ENCODE results near the gene ITGB8.

ITGB8 gene

DNA sequence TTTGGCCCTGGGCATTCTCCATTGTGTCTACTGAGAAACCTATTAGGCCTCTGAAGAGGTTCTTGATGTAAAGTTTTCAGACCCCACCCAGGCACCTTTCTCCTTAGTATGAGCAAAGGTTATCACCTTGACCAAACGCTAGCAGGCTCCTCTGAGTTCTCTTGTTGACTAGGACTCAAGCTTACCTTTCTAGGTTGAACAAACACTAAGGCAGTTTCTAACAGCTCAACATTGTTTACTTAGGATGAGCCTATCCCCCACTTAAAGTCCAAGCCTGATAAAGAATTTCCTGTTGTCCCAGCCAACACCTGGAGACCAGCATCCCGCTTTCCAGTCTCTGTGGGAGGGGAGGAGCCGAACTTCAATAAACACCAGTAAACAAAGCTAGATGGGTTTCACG, 26.3 kb upstream of the ITGB8 start:
- H3K9ac ChIP-seq (ENCODE audit: insufficient read length) = no peak overlapping the region
- no peaks in the 10 kb centered on the region for H3K9me3 ChIP-seq (ENCODE audit: low read depth, low read length)
- no peaks in the 10 kb centered on the region for H3K36me3 ChIP-seq (ENCODE audit: insufficient read depth, low read length)
- H3K4me3 ChIP-seq = no peak overlapping the region
- TF ChIP-seq EZH2 (IDR thresholded peaks at IDR 0.05) = no peak
- TF ChIP-seq POLR2AphosphoS5 (IDR thresholded peaks at IDR 0.05; ENCODE audit: borderline replicate concordance, low read depth, low read length) = no peak
- TF ChIP-seq FOXP2 (optimal IDR thresholded peaks at IDR 0.05; ENCODE audit: control extremely low read depth, extremely low read length, insufficient read depth) = no peak
- DNase-seq (ENCODE audit: low read depth, low spot score) = no peak
- no peak overlapping the region for H3K27ac ChIP-seq

GRCh38 chr7:20305726-20306125, 25.0 kb upstream of the ITGB8 start:
- H3K9me3 ChIP-seq (ENCODE audit: low read depth, low read length) = no peaks in the 10 kb centered on the region
- no peak for TF ChIP-seq POLR2AphosphoS5 (IDR thresholded peaks at IDR 0.05; ENCODE audit: borderline replicate concordance, low read depth, low read length)
- no peak for TF ChIP-seq FOXP2 (optimal IDR thresholded peaks at IDR 0.05; ENCODE audit: control extremely low read depth, extremely low read length, insufficient read depth)
- TF ChIP-seq EZH2 (IDR thresholded peaks at IDR 0.05) = no peak
- H3K36me3 ChIP-seq (ENCODE audit: insufficient read depth, low read length) = no peaks in the 10 kb centered on the region
- no peak overlapping the region for H3K9ac ChIP-seq (ENCODE audit: insufficient read length)
- no peak for DNase-seq (ENCODE audit: low read depth, low spot score)
- no peak overlapping the region for H3K27ac ChIP-seq
- no peak overlapping the region for H3K4me3 ChIP-seq

DNA sequence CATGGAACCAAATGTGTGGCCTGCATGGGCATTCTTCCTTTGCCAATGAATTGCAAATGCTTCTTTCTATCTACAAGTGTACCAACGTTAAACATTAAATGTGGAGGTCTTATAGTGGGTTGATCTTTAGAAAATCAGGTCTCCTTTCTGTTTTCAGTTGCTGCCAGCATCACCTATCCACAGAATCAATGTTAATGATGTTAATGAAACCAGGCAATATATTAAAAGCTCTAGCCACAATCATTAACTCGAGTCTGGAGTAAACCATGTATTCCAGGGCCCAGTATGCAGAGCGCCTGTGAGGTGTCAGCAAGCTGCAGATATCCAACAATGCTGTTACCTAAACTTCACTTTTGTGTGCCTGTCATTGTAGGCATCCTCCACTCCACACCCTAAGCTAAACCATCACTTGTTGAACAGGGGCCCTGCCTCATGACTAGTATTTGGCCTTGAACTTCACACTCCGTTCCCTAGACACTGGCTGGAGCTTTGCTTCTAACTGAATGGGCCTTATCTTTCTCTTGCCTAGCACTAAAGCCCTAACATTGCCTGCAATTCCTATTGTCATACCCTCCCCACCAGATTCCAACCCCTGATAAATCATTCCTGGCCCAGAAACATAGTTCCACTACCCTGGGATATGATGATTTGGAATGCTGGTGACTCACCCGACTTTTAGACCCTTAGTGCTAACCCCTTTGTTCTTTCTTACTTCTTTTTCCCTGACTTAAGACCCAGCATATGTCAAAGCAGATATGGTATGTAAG, 24.3 kb upstream of the ITGB8 start:
- H3K36me3 ChIP-seq (ENCODE audit: insufficient read depth, low read length) = no peaks in the 10 kb centered on the region
- no peak overlapping the region for H3K9ac ChIP-seq (ENCODE audit: insufficient read length)
- H3K4me3 ChIP-seq = no peak overlapping the region
- no peak for DNase-seq (ENCODE audit: low read depth, low spot score)
- TF ChIP-seq POLR2AphosphoS5 (IDR thresholded peaks at IDR 0.05; ENCODE audit: borderline replicate concordance, low read depth, low read length) = no peak
- TF ChIP-seq EZH2 (IDR thresholded peaks at IDR 0.05) = no peak
- TF ChIP-seq FOXP2 (optimal IDR thresholded peaks at IDR 0.05; ENCODE audit: control extremely low read depth, extremely low read length, insufficient read depth) = no peak
- no peaks in the 10 kb centered on the region for H3K9me3 ChIP-seq (ENCODE audit: low read depth, low read length)
- H3K27ac ChIP-seq = no peak overlapping the region

DNA sequence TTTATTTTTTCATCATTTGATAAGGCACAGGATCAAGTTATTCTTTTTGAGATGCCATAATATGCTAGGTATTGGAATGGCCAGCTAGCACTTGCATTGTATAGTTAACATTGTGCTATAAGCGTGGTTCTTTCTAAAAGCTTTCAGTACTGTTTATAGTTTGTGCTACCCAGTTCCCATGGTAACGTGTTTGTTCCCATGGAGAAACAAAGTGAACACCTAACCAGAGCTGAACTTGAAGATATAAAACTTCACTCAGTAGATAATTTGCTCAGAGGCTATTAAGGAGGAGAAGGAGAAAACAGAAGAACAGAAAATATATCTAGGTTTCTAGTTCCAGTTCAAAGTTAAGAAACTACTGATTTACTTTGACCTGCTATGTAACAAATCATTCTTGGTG, 23.6 kb upstream of the ITGB8 start:
- H3K9ac ChIP-seq (ENCODE audit: insufficient read length) = no peak overlapping the region
- no peaks in the 10 kb centered on the region for H3K36me3 ChIP-seq (ENCODE audit: insufficient read depth, low read length)
- DNase-seq (ENCODE audit: low read depth, low spot score) = no peak
- no peak overlapping the region for H3K27ac ChIP-seq
- TF ChIP-seq FOXP2 (optimal IDR thresholded peaks at IDR 0.05; ENCODE audit: control extremely low read depth, extremely low read length, insufficient read depth) (no peak), POLR2AphosphoS5 (IDR thresholded peaks at IDR 0.05; ENCODE audit: borderline replicate concordance, low read depth, low read length) (no peak), EZH2 (IDR thresholded peaks at IDR 0.05) (no peak)
- no peak overlapping the region for H3K4me3 ChIP-seq
- H3K9me3 ChIP-seq (ENCODE audit: low read depth, low read length) = no peaks in the 10 kb centered on the region

DNA sequence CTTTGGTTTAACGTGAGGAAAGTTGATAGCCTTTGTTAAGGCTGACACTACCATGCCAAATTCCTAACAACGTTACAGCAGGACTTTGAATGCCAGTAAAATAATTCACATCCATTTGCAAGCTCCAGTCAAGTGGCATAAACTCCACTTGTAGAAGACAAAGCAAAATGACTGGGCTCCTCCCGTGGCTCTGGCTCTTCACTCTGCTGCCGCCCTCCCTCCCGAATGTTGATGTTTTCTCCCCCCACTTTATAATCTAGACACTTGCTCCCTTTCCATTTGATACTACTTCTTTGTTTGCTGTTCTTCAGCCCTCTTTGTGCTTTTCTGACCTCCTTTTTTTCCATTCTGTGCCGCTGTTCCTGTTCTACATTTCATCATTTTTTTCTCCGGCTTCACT, 22.8 kb upstream of the ITGB8 start:
- no peaks in the 10 kb centered on the region for H3K36me3 ChIP-seq (ENCODE audit: insufficient read depth, low read length)
- H3K4me3 ChIP-seq = no peak overlapping the region
- DNase-seq (ENCODE audit: low read depth, low spot score) = no peak
- H3K9me3 ChIP-seq (ENCODE audit: low read depth, low read length) = no peaks in the 10 kb centered on the region
- no peak overlapping the region for H3K27ac ChIP-seq
- no peak for TF ChIP-seq EZH2 (IDR thresholded peaks at IDR 0.05)
- no peak for TF ChIP-seq FOXP2 (optimal IDR thresholded peaks at IDR 0.05; ENCODE audit: control extremely low read depth, extremely low read length, insufficient read depth)
- no peak for TF ChIP-seq POLR2AphosphoS5 (IDR thresholded peaks at IDR 0.05; ENCODE audit: borderline replicate concordance, low read depth, low read length)
- H3K9ac ChIP-seq (ENCODE audit: insufficient read length) = no peak overlapping the region

GRCh38 chr7:20310301-20310700, 20.4 kb upstream of the ITGB8 start:
- no peak overlapping the region for H3K27ac ChIP-seq
- no peak overlapping the region for H3K4me3 ChIP-seq
- no peaks in the 10 kb centered on the region for H3K36me3 ChIP-seq (ENCODE audit: insufficient read depth, low read length)
- no peak for DNase-seq (ENCODE audit: low read depth, low spot score)
- H3K9ac ChIP-seq (ENCODE audit: insufficient read length) = no peak overlapping the region
- H3K9me3 ChIP-seq (ENCODE audit: low read depth, low read length) = no peaks in the 10 kb centered on the region
- TF ChIP-seq EZH2 (IDR thresholded peaks at IDR 0.05) (no peak), POLR2AphosphoS5 (IDR thresholded peaks at IDR 0.05; ENCODE audit: borderline replicate concordance, low read depth, low read length) (no peak), FOXP2 (optimal IDR thresholded peaks at IDR 0.05; ENCODE audit: control extremely low read depth, extremely low read length, insufficient read depth) (no peak)

GRCh38 chr7:20310963-20311742, 19.5 kb upstream of the ITGB8 start:
- Histone ChIP-seq H3K36me3 (ENCODE audit: insufficient read depth, low read length) (no peaks in the 10 kb centered on the region), H3K9ac (ENCODE audit: insufficient read length) (no peak overlapping the region), H3K9me3 (ENCODE audit: low read depth, low read length) (no peaks in the 10 kb centered on the region), H3K27ac (no peak overlapping the region), H3K4me3 (no peak overlapping the region)
- TF ChIP-seq POLR2AphosphoS5 (IDR thresholded peaks at IDR 0.05; ENCODE audit: borderline replicate concordance, low read depth, low read length) (no peak), FOXP2 (optimal IDR thresholded peaks at IDR 0.05; ENCODE audit: control extremely low read depth, extremely low read length, insufficient read depth) (no peak), EZH2 (IDR thresholded peaks at IDR 0.05) (no peak)
- DNase-seq (ENCODE audit: low read depth, low spot score) = no peak

GRCh38 chr7:20311743-20312042, 19.0 kb upstream of the ITGB8 start:
- Histone ChIP-seq H3K9ac (ENCODE audit: insufficient read length) (no peak overlapping the region), H3K4me3 (no peak overlapping the region), H3K36me3 (ENCODE audit: insufficient read depth, low read length) (no peaks in the 10 kb centered on the region), H3K27ac (no peak overlapping the region), H3K9me3 (ENCODE audit: low read depth, low read length) (no peaks in the 10 kb centered on the region)
- DNase-seq (ENCODE audit: low read depth, low spot score) = no peak
- TF ChIP-seq POLR2AphosphoS5 (IDR thresholded peaks at IDR 0.05; ENCODE audit: borderline replicate concordance, low read depth, low read length) (no peak), FOXP2 (optimal IDR thresholded peaks at IDR 0.05; ENCODE audit: control extremely low read depth, extremely low read length, insufficient read depth) (no peak)

All from SK-N-MC (cell line).